Amniotic epithelial cell (primary cell): ENCODE results near the gene ZNF618.

ENCODE experiments used
- DNase-seq: peaks from one replicate; pipeline ENCODE4 v3.0.0-alpha.2; 2010; ENCODE audit warnings: low read depth

Gene ZNF618

GRCh38 chr9:114060070-114060469 lies 184.0 kb downstream of the ZNF618 start:
- no peak for DNase-seq

DNA sequence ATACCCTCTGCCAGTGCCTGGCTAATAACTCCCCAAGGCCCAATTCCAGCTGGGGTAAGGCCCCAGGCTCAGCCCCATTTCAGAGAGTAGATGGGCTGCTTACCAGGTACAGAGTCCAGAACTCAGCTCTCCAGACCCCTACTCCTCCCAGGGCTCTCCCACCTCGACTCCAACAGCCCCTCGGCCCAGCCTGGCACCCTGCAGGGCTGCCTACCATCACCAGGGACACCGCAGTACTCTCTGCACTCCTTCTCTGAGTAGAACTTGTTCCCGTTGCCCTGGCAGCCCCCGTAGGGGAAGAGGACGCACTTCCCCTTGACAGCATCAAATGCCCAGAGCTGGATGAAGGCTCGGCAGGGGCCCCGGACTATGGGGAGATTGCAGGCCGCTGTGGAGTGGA lies 184.6 kb downstream of the ZNF618 start:
- no peak for DNase-seq

- no peak for DNase-seq
Measured at GRCh38 chr9:114061292-114061691, 185.2 kb downstream of the ZNF618 start.

DNA sequence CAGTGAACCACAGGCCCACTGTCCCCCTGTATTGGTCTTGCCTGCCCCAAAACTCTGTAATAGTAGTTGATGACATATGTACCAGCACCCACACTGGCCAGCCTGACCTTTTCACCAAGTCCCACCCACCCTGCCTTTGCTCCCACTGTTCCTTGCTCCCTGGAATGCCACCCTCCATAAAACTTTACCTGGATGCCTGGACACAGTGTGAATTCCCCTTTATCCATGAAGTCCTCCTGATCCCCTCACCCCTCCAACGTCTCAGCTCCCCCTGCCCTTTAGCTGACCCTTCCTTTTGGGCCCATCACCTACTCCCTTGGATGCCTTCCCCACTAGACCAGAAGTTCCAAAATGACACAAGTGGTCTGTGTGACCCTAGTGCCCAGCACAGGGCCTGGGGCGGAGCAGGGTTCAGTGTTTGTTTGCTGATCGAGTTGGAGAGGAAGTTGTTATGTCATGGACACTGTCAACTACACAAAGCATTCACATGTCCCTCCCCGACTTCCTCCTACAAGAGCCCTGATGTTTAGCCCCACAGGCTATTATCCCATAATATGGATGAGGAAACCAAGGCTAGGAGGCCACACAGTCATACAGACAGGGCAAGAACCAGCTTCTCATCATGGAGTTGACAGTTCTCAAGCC lies 185.8 kb downstream of the ZNF618 start:
- no peak for DNase-seq

GRCh38 chr9:114065304-114065703 lies 189.2 kb downstream of the ZNF618 start:
- DNase-seq, result no peak

GRCh38 chr9:114069476-114070187 lies 193.5 kb downstream of the ZNF618 start:
- DNase-seq, result no peak

DNA sequence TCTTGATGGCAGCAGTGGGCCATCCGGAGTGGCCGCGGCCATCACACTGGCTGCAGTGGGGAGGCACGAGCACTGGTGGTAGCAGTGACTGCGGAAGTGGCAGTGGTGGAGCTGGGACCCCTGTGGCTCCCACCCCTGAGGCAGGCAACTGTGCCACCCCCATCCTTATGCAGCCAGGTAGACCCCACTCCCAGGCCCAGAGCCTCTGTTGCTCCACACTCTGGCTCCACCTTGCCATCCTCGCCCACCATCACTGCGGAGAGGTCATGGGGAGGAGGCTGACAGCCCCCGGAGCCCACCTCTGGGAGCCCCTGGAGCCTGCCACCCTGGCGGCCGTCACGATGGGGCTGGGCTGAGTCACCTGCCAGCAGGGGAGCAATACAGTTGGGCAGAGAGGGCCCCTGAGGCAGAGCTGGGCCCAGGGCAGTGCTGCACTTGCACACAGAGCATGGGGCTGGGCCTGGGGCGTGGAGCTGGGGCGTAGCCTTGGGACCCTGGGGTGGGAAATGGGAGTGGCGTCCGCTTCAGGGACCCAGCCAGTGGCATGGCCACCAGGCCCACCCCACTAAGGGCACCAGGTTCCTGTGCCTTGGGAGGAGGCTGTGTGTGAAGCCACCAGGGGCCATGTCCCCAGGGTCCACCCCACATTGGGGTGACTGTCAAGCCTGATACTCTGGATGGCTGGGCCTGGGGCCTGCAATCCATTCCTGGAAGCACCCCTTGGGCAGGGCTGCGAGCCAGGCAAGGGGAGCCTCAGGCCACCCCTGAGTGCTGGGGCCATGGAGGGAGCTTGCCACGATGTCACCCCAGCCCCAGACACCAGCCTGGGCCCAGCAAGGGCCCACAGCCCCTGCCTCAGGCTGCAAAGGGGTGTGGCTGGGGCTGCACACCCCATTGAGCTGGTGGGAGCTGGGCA lies 194.3 kb downstream of the ZNF618 start:
- no peak for DNase-seq

- no peak for DNase-seq
Measured at GRCh38 chr9:114071197-114071795, 195.2 kb downstream of the ZNF618 start.

DNA sequence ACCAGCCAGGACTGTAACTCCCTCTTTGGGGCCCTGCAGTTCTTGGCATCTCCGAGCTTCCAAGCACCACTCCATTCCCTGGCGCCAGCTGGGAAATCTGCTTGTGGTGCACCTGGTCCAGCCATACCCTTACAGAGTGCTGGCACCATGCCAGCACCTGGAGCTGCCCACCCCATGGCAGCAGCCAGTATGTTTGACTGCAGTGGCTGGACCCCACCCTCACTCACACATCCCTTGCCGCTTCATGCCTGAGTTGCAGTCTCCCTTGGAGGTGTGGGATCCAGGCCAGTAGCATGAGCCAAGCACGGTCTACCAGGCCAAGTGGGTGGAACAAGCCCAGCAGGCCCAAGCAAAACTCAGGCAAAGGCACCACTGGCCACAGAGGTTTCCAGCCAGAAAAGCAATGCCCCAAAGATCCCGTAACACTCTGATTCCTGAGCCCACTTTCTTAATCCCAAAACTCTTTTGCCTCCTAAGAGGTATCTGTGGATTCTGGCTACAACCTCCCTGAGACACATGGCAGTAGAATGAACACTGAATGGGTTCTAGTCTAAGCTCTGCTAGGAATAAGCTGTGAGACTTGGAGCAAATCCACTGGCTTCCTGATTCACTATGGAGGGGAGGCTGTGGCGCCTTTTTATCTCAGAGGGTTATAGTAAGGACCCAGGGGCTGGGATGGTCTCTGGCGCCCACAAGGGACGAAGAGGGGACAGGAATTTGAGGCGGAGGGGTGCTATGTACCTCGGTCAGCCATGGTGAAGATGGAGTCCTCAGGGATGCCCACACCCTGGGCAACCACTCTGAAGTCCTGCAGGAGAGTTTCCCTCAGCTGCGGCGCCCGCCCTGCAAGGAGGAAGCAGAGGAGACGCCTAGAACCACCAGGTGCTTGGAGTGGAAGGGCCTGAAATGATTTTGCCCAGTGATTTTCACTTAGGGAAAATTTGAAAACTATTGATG lies 196.4 kb downstream of the ZNF618 start:
- DNase-seq, result no peak

- DNase-seq, result no peak
Measured at GRCh38 chr9:114075602-114076001, 199.5 kb downstream of the ZNF618 start.

DNA sequence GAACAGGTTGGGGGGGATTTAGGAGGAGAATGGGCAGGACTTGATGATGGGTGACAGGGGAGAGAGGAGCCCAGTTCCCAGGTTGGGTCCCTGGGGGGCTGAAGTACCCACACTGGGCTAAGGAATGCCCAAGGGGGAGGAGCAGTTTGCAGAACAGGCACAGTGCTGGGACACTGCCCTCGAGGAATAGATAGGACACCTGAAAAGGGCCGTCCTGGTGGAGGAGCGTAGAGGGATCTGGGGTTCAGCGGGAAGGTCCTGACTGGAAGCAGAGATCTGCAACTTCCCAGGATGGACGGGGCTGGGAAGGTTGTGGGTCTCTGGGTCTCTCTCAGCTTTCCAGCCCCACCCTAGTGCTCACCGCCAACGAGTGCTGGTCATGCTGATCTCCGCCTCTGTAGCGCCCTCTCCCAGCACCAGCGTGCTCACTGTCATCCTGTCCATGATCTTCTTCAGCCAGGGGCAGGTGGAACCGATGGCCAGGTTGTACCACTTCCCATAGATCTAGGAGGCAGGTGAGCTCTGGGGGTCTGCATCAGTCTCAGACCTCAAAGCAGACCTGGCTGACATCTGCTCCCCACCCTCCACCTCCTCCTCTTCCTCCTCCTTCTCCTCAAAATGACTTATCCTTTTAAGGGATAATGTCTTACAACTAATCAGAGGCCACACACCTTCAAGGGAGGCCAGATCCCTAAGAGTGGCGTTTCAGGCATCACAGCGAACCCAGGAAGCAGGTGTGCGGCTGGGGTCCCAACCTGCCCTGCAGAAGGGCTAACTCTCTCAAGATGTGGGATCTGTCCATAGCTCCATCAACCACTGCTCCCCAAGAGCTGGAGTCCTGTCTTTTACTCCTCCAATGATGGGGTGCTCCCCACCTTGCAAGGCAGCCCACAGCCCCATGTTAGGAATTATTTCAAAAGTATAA lies 200.4 kb downstream of the ZNF618 start:
- DNase-seq, result no peak

- no peak for DNase-seq
Measured at GRCh38 chr9:114077162-114077837, 201.2 kb downstream of the ZNF618 start.

GRCh38 chr9:114078021-114078780 lies 202.1 kb downstream of the ZNF618 start, which contains the start of gene AMBP:
Gene AMBP (minus strand): TSS chr9:114078300. CDS start chr9:114078209, 91 bp downstream.
- DNase-seq, result no peak

GRCh38 chr9:114078781-114079156 lies 202.7 kb downstream of the ZNF618 start:
- no peak for DNase-seq

GRCh38 chr9:114080195-114080772 lies 204.2 kb downstream of the ZNF618 start:
- no peak for DNase-seq

GRCh38 chr9:114080773-114081440 lies 204.8 kb downstream of the ZNF618 start:
- no peak for DNase-seq

- no peak for DNase-seq
Measured at GRCh38 chr9:114081441-114082016, 205.4 kb downstream of the ZNF618 start.
